Activated naive CD4-positive, alpha-beta T cell treated with anti-CD3 and anti-CD28 coated beads, Interleukin-2, amount 50 U/mL, for 24 hours (primary cell): Measurements from ENCODE around the gene TMEM187.
A peak's percentile ranks its signal among the peaks of the same experiment; 100 is the strongest.

ENCODE experiments used
- H3K27ac Mint-ChIP-seq: one replicate; pipeline ENCODE4 v1.8.0; 2021; ENCODE audit warnings: mild to moderate bottlenecking, mixed read lengths
- H3K27me3 Mint-ChIP-seq: one replicate; pipeline ENCODE4 v1.8.0; 2021; ENCODE audit warnings: mixed read lengths
- H3K36me3 Mint-ChIP-seq: one replicate; pipeline ENCODE4 v1.8.0; 2021; ENCODE audit warnings: mixed read lengths
- H3K4me1 Mint-ChIP-seq: one replicate; pipeline ENCODE4 v1.8.0; 2021; ENCODE audit warnings: mixed read lengths
- H3K4me3 Mint-ChIP-seq: one replicate; pipeline ENCODE4 v1.8.0; 2021; ENCODE audit warnings: mild to moderate bottlenecking, mixed read lengths
- H3K9me3 Mint-ChIP-seq: one replicate; pipeline ENCODE4 v1.8.0; 2021; ENCODE audit warnings: mixed read lengths

The TMEM187 gene

GRCh38 chrX:153931151-153931550 is 41.4 kb upstream of the TMEM187 start:
- H3K4me3 Mint-ChIP-seq, result no peak overlapping the region
- H3K4me1 Mint-ChIP-seq, result peaks cover 20% of the 10 kb centered on the region
- H3K9me3 Mint-ChIP-seq, result no peaks in the 10 kb centered on the region
- peak overlapping the region; percentile 88 for H3K27ac Mint-ChIP-seq
- no peaks in the 10 kb centered on the region for H3K27me3 Mint-ChIP-seq
- peaks cover 6% of the 10 kb centered on the region for H3K36me3 Mint-ChIP-seq

GRCh38 chrX:153931748-153932147 is 40.8 kb upstream of the TMEM187 start:
- Mint-ChIP-seq H3K27ac (no peak overlapping the region), H3K27me3 (no peaks in the 10 kb centered on the region), H3K9me3 (no peaks in the 10 kb centered on the region), H3K36me3 (peaks cover 6% of the 10 kb centered on the region), H3K4me1 (peaks cover 24% of the 10 kb centered on the region), H3K4me3 (no peak overlapping the region)

- no peaks in the 10 kb centered on the region for H3K27me3 Mint-ChIP-seq
- no peak overlapping the region for H3K27ac Mint-ChIP-seq
- peaks cover 6% of the 10 kb centered on the region for H3K36me3 Mint-ChIP-seq
- H3K4me3 Mint-ChIP-seq, result peak overlapping the region; percentile 51
- no peaks in the 10 kb centered on the region for H3K9me3 Mint-ChIP-seq
- H3K4me1 Mint-ChIP-seq, result peaks cover 24% of the 10 kb centered on the region
Measured at GRCh38 chrX:153932220-153932915, 40.2 kb upstream of the TMEM187 start.

GRCh38 chrX:153933748-153934147 is 38.8 kb upstream of the TMEM187 start:
- H3K4me3 Mint-ChIP-seq, result peak overlapping the region; percentile 88
- no peaks in the 10 kb centered on the region for H3K9me3 Mint-ChIP-seq
- peak overlapping the region; percentile 84 for H3K27ac Mint-ChIP-seq
- H3K4me1 Mint-ChIP-seq, result peaks cover 20% of the 10 kb centered on the region
- H3K36me3 Mint-ChIP-seq, result peaks cover 4% of the 10 kb centered on the region
- H3K27me3 Mint-ChIP-seq, result no peaks in the 10 kb centered on the region

DNA sequence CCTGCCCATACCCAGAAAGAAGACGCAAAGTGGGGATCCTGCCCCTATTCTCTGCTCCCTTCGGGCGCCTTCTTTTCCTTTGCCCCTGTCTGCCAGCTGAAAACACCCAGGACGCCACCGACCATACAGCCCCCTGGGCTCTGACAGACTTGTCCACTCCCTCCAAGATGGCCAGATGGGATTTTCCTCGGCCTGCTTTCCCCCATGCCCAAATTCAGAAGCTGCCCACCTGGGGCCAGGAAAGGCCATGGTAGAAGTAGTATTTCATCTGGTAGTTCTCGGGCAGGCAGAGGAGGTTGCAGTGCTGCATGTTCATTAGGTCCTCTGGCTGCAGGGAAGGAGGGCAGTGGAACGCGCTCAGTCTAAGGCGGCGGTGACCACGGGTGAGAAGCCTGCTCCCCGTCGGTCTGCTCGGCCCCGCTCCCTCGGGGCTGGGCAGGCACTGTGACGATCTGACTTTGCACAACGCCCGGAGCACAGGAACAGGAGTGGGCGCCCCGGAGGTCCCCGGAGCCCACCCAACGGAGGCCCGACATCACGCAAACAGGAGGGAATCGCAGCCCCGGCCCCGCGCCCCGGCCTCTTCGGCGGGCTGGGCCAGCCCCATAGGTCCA is 38.3 kb upstream of the TMEM187 start:
- H3K4me3 Mint-ChIP-seq, result peak overlapping the region; percentile 88
- no peaks in the 10 kb centered on the region for H3K27me3 Mint-ChIP-seq

DNA sequence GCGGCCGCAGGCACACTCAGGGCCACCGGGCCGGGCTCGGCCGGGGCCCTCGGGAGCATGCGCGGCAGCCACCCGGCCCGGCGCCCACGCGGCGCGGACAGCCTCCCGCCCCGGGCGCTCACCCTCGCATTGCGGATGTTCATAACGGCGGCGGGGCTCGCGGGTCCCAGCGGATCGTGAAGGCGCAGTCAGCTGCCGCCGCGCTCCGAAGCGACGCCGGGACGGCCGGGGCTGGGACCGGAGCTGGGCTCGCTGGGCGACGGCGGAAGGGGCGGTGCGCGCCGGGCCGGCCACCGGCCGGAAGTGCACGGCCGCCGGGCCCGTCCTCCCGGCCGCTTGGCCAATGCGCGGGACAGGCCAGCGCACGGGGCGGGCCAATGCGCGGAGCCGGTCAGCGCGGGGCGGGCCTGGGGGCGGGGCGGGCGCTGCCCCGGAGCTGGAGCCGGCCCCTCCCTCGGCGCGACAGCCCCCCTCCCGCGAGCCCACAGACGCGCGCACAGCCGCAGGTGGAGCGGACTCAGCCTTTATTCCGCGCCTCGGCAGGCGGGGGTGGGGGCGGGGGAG is 37.7 kb upstream of the TMEM187 start, which contains the start of gene NAA10:
NAA10 (minus strand) TSS at position 276 of the 564 bp plus-strand sequence; CDS start at position 143, 133 bp downstream.
- H3K27ac Mint-ChIP-seq, result peak within 1 kb of the TSS; percentile 84
- peaks cover 15% of the 10 kb centered on the region for H3K4me1 Mint-ChIP-seq
- peak within 1 kb of the TSS; percentile 88 for H3K4me3 Mint-ChIP-seq
- H3K36me3 Mint-ChIP-seq, result peaks cover 4% of the 10 kb centered on the region
- no peaks in the 10 kb centered on the region for H3K27me3 Mint-ChIP-seq
- H3K9me3 Mint-ChIP-seq, result no peaks in the 10 kb centered on the region

More for the DNA sequence above, 38.3 kb upstream of the TMEM187 start:
- H3K36me3 Mint-ChIP-seq, result peaks cover 4% of the 10 kb centered on the region
- peak overlapping the region; percentile 84 for H3K27ac Mint-ChIP-seq
- peaks cover 16% of the 10 kb centered on the region for H3K4me1 Mint-ChIP-seq
- H3K9me3 Mint-ChIP-seq, result no peaks in the 10 kb centered on the region

GRCh38 chrX:153935326-153935851 is 37.2 kb upstream of the TMEM187 start:
- no peaks in the 10 kb centered on the region for H3K9me3 Mint-ChIP-seq
- H3K27ac Mint-ChIP-seq, result peak overlapping the region; percentile 74
- H3K4me1 Mint-ChIP-seq, result peaks cover 18% of the 10 kb centered on the region
- H3K27me3 Mint-ChIP-seq, result no peaks in the 10 kb centered on the region
- H3K36me3 Mint-ChIP-seq, result peaks cover 4% of the 10 kb centered on the region
- peak overlapping the region; percentile 79 for H3K4me3 Mint-ChIP-seq

GRCh38 chrX:153937056-153937455 is 35.5 kb upstream of the TMEM187 start:
- no peak overlapping the region for H3K4me3 Mint-ChIP-seq
- H3K9me3 Mint-ChIP-seq, result no peaks in the 10 kb centered on the region
- H3K27ac Mint-ChIP-seq, result peak overlapping the region; percentile 68
- no peaks in the 10 kb centered on the region for H3K27me3 Mint-ChIP-seq
- H3K36me3 Mint-ChIP-seq, result no peaks in the 10 kb centered on the region
- H3K4me1 Mint-ChIP-seq, result peaks cover 20% of the 10 kb centered on the region

- Mint-ChIP-seq H3K27me3 (no peaks in the 10 kb centered on the region), H3K9me3 (no peaks in the 10 kb centered on the region), H3K4me1 (peaks cover 20% of the 10 kb centered on the region), H3K36me3 (no peaks in the 10 kb centered on the region), H3K4me3 (no peak overlapping the region), H3K27ac (no peak overlapping the region)
Measured at GRCh38 chrX:153938226-153938786, 34.2 kb upstream of the TMEM187 start.

- Mint-ChIP-seq H3K36me3 (no peaks in the 10 kb centered on the region), H3K4me3 (no peak overlapping the region), H3K27me3 (no peaks in the 10 kb centered on the region), H3K9me3 (no peaks in the 10 kb centered on the region), H3K4me1 (peaks cover 16% of the 10 kb centered on the region), H3K27ac (no peak overlapping the region)
Measured at GRCh38 chrX:153939573-153939972, 33.0 kb upstream of the TMEM187 start.

- no peaks in the 10 kb centered on the region for H3K36me3 Mint-ChIP-seq
- H3K4me1 Mint-ChIP-seq, result peaks cover 14% of the 10 kb centered on the region
- H3K4me3 Mint-ChIP-seq, result peak overlapping the region; percentile 79
Measured at GRCh38 chrX:153941336-153942252, 31.0 kb upstream of the TMEM187 start.

GRCh38 chrX:153944140-153944799 is 28.3 kb upstream of the TMEM187 start, which contains the start of gene RENBP:
TSS of gene RENBP (minus strand) at chrX:153944643. CDS start at chrX:153944610, 33 bp downstream.
- Mint-ChIP-seq H3K36me3 (peaks cover 3% of the 10 kb centered on the region), H3K27ac (peak within 1 kb of the TSS; percentile 80), H3K4me1 (peaks cover 25% of the 10 kb centered on the region), H3K9me3 (no peaks in the 10 kb centered on the region), H3K27me3 (no peaks in the 10 kb centered on the region), H3K4me3 (peak within 1 kb of the TSS; percentile 79)

More at GRCh38 chrX:153941336-153942252, 31.0 kb upstream of the TMEM187 start:
- H3K27ac Mint-ChIP-seq, result peak overlapping the region; percentile 69
- no peaks in the 10 kb centered on the region for H3K9me3 Mint-ChIP-seq
- H3K27me3 Mint-ChIP-seq, result no peaks in the 10 kb centered on the region

- H3K9me3 Mint-ChIP-seq, result no peaks in the 10 kb centered on the region
- peaks cover 25% of the 10 kb centered on the region for H3K4me1 Mint-ChIP-seq
- peak overlapping the region; percentile 4 for H3K27ac Mint-ChIP-seq
- H3K36me3 Mint-ChIP-seq, result peaks cover 3% of the 10 kb centered on the region
- no peaks in the 10 kb centered on the region for H3K27me3 Mint-ChIP-seq
- peak overlapping the region; percentile 11 for H3K4me3 Mint-ChIP-seq
Measured at GRCh38 chrX:153944800-153945150, 27.8 kb upstream of the TMEM187 start.
